Measurements from ENCODE around the gene SPCS3.

DNA sequence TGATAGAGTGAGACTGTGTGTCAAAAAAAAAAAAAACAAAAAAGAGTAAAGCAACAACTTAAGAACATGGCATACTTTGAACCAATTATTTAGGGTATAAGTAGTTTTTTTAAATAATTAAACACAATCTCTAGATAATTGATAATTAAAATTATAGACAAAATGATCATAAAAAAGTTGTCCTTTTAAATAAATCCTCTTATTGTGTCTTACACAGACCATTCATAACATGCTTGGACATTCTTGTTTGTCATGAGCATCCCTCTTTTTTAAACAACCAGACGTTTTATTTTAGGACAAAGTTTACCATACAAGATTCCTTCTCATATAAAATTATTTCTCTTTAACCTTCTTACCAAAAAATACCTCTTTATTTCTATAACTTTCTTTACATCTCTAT is 35.1 kb downstream of the SPCS3 start:
- TF ChIP-seq MYC (IDR thresholded peaks at IDR 0.05; ENCODE audit: low read depth, low read length), result no peak
- TF ChIP-seq, protein P1, sequence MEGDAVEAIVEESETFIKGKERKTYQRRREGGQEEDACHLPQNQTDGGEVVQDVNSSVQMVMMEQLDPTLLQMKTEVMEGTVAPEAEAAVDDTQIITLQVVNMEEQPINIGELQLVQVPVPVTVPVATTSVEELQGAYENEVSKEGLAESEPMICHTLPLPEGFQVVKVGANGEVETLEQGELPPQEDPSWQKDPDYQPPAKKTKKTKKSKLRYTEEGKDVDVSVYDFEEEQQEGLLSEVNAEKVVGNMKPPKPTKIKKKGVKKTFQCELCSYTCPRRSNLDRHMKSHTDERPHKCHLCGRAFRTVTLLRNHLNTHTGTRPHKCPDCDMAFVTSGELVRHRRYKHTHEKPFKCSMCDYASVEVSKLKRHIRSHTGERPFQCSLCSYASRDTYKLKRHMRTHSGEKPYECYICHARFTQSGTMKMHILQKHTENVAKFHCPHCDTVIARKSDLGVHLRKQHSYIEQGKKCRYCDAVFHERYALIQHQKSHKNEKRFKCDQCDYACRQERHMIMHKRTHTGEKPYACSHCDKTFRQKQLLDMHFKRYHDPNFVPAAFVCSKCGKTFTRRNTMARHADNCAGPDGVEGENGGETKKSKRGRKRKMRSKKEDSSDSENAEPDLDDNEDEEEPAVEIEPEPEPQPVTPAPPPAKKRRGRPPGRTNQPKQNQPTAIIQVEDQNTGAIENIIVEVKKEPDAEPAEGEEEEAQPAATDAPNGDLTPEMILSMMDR (IDR thresholded peaks at IDR 0.05; ENCODE audit: low read depth, low read length), result no peak
- no peak for TF ChIP-seq POLR2A (IDR thresholded peaks at IDR 0.05; ENCODE audit: extremely low read depth, insufficient read length)
- TF ChIP-seq, protein P2, sequence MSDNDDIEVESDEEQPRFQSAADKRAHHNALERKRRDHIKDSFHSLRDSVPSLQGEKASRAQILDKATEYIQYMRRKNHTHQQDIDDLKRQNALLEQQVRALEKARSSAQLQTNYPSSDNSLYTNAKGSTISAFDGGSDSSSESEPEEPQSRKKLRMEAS (IDR thresholded peaks at IDR 0.05; ENCODE audit: low read depth, low read length), result no peak
